Peyer's patch (tissue), 4 donors: ENCODE results near the gene RAB37.

Experiments
- POLR2A ChIP-seq, 2 donors: fragments of 450-650 bp; IDR thresholded peaks; one replicate each; pipeline ENCODE4 v1.5.1; 2017; ENCODE audit warnings: antibody characterized with exemption in 2 of 2, mild to moderate bottlenecking in 2 of 2, moderate library complexity in 2 of 2
- TF ChIP-seq, protein P1 (sequence below), 6 experiments: fragments of 450-650 bp in 4 of 6; fragments of 200-600 bp in 2 of 6; sonication (generic) in 1 of 6; IDR thresholded peaks; one replicate each; pipeline ENCODE4 v1.5.1; 2017 to 2019; ENCODE audit warnings: antibody characterized with exemption in 6 of 6, mild to moderate bottlenecking in 3 of 6, moderate library complexity in 1 of 6

DNA sequence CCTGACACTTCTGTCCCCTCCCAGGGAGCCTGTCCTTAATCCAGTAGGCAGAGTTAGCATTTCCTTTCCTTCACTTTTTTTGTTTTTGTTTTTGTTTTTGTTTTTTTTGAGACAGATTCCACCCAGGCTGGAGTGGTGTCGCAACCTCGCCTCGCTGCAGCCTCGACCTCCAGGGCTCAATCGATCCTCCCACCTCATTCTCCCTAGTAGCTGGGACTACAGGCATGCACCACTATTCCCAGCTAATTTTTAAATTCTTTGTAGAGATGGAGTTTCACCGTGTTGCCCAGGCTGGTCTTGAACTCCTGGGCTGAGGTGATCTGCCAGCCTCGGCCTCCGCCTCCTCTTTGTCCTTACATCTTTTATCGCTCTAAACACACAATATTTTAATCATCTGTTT is 15.4 kb downstream of the RAB37 start:
- TF ChIP-seq, protein P1, sequence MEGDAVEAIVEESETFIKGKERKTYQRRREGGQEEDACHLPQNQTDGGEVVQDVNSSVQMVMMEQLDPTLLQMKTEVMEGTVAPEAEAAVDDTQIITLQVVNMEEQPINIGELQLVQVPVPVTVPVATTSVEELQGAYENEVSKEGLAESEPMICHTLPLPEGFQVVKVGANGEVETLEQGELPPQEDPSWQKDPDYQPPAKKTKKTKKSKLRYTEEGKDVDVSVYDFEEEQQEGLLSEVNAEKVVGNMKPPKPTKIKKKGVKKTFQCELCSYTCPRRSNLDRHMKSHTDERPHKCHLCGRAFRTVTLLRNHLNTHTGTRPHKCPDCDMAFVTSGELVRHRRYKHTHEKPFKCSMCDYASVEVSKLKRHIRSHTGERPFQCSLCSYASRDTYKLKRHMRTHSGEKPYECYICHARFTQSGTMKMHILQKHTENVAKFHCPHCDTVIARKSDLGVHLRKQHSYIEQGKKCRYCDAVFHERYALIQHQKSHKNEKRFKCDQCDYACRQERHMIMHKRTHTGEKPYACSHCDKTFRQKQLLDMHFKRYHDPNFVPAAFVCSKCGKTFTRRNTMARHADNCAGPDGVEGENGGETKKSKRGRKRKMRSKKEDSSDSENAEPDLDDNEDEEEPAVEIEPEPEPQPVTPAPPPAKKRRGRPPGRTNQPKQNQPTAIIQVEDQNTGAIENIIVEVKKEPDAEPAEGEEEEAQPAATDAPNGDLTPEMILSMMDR (IDR thresholded peaks at IDR 0.05) = no peak
- no peak for TF ChIP-seq POLR2A (IDR thresholded peaks at IDR 0.05)
